IMR-90 (cell line): ENCODE results near the gene SUGCT. TPM values are rescaled to one million over a fixed set of nuclear protein-coding genes. Genes with fewer than 3 reads are reported as not detected.

ENCODE experiments used
- ATAC-seq: fragments of 200-7000 bp; cut with Tn5 transposase; 2 replicates; pipeline ENCODE4 v1.9.1; 2020; ENCODE audit warnings: low read depth, mild to moderate bottlenecking, moderate library complexity
- BruUV-seq: library from RNA; stranded (reverse); fragments of 400-500 nt; replicated peaks from 2 replicates; lab custom pipeline; 2021; lab: Mats Ljungman, UMichigan
- CTCF ChIA-PET: fragments of 300-600 bp; formaldehyde crosslinking; extraction: SDS; loops from one replicate; lab custom pipeline; 2021; ENCODE audit warnings: antibody characterized with exemption; lab: Yijun Ruan, JAX
- POLR2A ChIA-PET: fragments of 300-600 bp; sonication (Branson Sonifier 250); formaldehyde crosslinking; loops from one replicate; lab custom pipeline; 2022; ENCODE audit warnings: antibody characterized with exemption; ENCODE audit not compliant: unreplicated experiment; lab: Charles Lee
- DNase-seq: peaks from one replicate; pipeline ENCODE4 v3.0.0; 2013
- H2AFZ ChIP-seq: replicated peaks from 2 replicates; pipeline ENCODE3; 2013; ENCODE audit warnings: low read length, mild to moderate bottlenecking; ENCODE audit not compliant: poor library complexity
- H2AK5ac ChIP-seq: 2 replicates; pipeline ENCODE4 v1.6.1; 2013; ENCODE audit warnings: low read depth, low read length, inconsistent platforms
- H2AK9ac ChIP-seq: replicated peaks from 2 replicates; pipeline ENCODE3; 2013; ENCODE audit warnings: mild to moderate bottlenecking, low read depth, low read length, moderate library complexity; ENCODE audit not compliant: poor library complexity
- H2BK120ac ChIP-seq: 2 replicates; pipeline ENCODE4 v1.6.1; 2013; ENCODE audit warnings: low read depth, low read length, inconsistent platforms
- H2BK15ac ChIP-seq: 3 replicates; pipeline ENCODE4 v1.6.1; 2013; ENCODE audit warnings: low read depth, low read length, inconsistent platforms
- H2BK20ac ChIP-seq: 2 replicates; pipeline ENCODE4 v1.6.1; 2013; ENCODE audit warnings: low read depth, mild to moderate bottlenecking, inconsistent platforms, low read length, moderate library complexity
- H2BK5ac ChIP-seq: 2 replicates; pipeline ENCODE4 v1.6.1; 2013; ENCODE audit warnings: mild to moderate bottlenecking, low read depth, low read length, inconsistent platforms; ENCODE audit not compliant: poor library complexity, severe bottlenecking
- H3K14ac ChIP-seq: replicated peaks from 2 replicates; pipeline ENCODE4 v1.6.1; 2013; ENCODE audit warnings: low read depth, low read length, inconsistent platforms
- H3K18ac ChIP-seq: 2 replicates; pipeline ENCODE4 v1.6.1; 2013; ENCODE audit warnings: low read depth, low read length, control low read depth
- H3K23ac ChIP-seq: 2 replicates; pipeline ENCODE4 v1.6.1; 2013; ENCODE audit warnings: low read depth, low read length, inconsistent platforms
- H3K27ac ChIP-seq: 2 replicates; pipeline ENCODE4 v1.5.1; 2013; ENCODE audit warnings: mild to moderate bottlenecking, control low read depth, low read length; ENCODE audit not compliant: insufficient read depth
- H3K27me3 ChIP-seq: 2 replicates; pipeline ENCODE4 v1.6.1; 2013; ENCODE audit warnings: low read length; ENCODE audit not compliant: control insufficient read depth, insufficient read depth
- H3K36me3 ChIP-seq: 2 replicates; pipeline ENCODE4 v1.6.1; 2013; ENCODE audit warnings: low read length, mixed read lengths; ENCODE audit not compliant: control insufficient read depth, insufficient read depth
- H3K4ac ChIP-seq: 2 replicates; pipeline ENCODE4 v1.6.1; 2013; ENCODE audit warnings: low read depth, low read length, inconsistent platforms
- H3K4me1 ChIP-seq: 2 replicates; pipeline ENCODE4 v1.6.1; 2013; ENCODE audit warnings: low read length, mixed read lengths; ENCODE audit not compliant: control insufficient read depth, insufficient read depth
- H3K4me2 ChIP-seq: 2 replicates; pipeline ENCODE4 v1.6.1; 2013; ENCODE audit warnings: low read depth, mild to moderate bottlenecking, control low read depth, low read length, moderate library complexity
- H3K4me3 ChIP-seq: 2 replicates; pipeline ENCODE4 v1.5.1; 2013; ENCODE audit warnings: low read depth, mild to moderate bottlenecking, control low read depth, low read length, moderate library complexity; ENCODE audit not compliant: insufficient read depth
- H3K56ac ChIP-seq: 2 replicates; pipeline ENCODE4 v1.6.1; 2013; ENCODE audit warnings: low read length, inconsistent platforms; ENCODE audit not compliant: insufficient read depth; ENCODE audit errors: extremely low read depth
- H3K79me1 ChIP-seq, 2 experiments: 2 replicates each; pipeline ENCODE4 v1.6.1; 2013; ENCODE audit warnings: low read length in 2 of 2, inconsistent platforms in 1 of 2, low read depth in 1 of 2
- H3K9ac ChIP-seq: 2 replicates; pipeline ENCODE4 v1.6.1; 2013; ENCODE audit warnings: low read depth, low read length, control low read depth
- H3K9me1 ChIP-seq: 2 replicates; pipeline ENCODE4 v1.6.1; 2013; ENCODE audit warnings: low read length, inconsistent platforms; ENCODE audit not compliant: insufficient read depth
- H3K9me3 ChIP-seq: 2 replicates; pipeline ENCODE4 v1.6.1; 2013; ENCODE audit warnings: low read length; ENCODE audit not compliant: control insufficient read depth, insufficient read depth
- H4K20me1 ChIP-seq: 2 replicates; pipeline ENCODE4 v1.6.1; 2013; ENCODE audit warnings: low read length, inconsistent platforms; ENCODE audit not compliant: insufficient read depth
- H4K5ac ChIP-seq: 2 replicates; pipeline ENCODE4 v1.6.1; 2013; ENCODE audit warnings: mild to moderate bottlenecking, low read depth, low read length, control low read depth
- H4K8ac ChIP-seq, 2 experiments: 2 replicates each; pipeline ENCODE4 v1.6.1; 2013; ENCODE audit warnings: low read depth in 2 of 2, low read length in 2 of 2, control low read depth in 1 of 2, inconsistent platforms in 1 of 2
- H4K91ac ChIP-seq: 2 replicates; pipeline ENCODE4 v1.6.1; 2013; ENCODE audit warnings: low read depth, low read length, inconsistent platforms; ENCODE audit not compliant: insufficient read depth
- BHLHE40 ChIP-seq: fragments of 150-350 bp; IDR thresholded peaks from 2 replicates; pipeline ENCODE4 v1.6.1; 2016; ENCODE audit warnings: mild to moderate bottlenecking, low read depth, low read length
- CEBPB ChIP-seq: IDR thresholded peaks from 2 replicates; pipeline ENCODE4 v1.6.1; 2012; ENCODE audit warnings: low read depth, low read length, improper control_type of control experiment
- CHD1 ChIP-seq: IDR thresholded peaks from 2 replicates; pipeline ENCODE4 v1.6.1; 2012; ENCODE audit warnings: low read depth, low read length, improper control_type of control experiment
- CTCF ChIP-seq: conservative IDR thresholded peaks from 2 replicates; pipeline ENCODE4 v1.5.1; 2012; ENCODE audit warnings: mild to moderate bottlenecking, low read depth, low read length, improper control_type of control experiment
- ELK1 ChIP-seq: fragments of 150-350 bp; IDR thresholded peaks from 2 replicates; pipeline ENCODE4 v1.6.1; 2016; ENCODE audit warnings: low read depth, mild to moderate bottlenecking, low read length, moderate library complexity, borderline replicate concordance
- FOS ChIP-seq: fragments of 150-350 bp; IDR thresholded peaks from 2 replicates; pipeline ENCODE4 v1.6.1; 2016; ENCODE audit warnings: low read depth, low read length
- MAFK ChIP-seq: IDR thresholded peaks from 2 replicates; pipeline ENCODE4 v1.6.1; 2012; ENCODE audit warnings: low read depth, low read length, improper control_type of control experiment
- MAZ ChIP-seq: IDR thresholded peaks from 2 replicates; pipeline ENCODE4 v1.6.1; 2012; ENCODE audit warnings: low read depth, mild to moderate bottlenecking, low read length, improper control_type of control experiment, moderate library complexity, borderline replicate concordance
- MXI1 ChIP-seq: IDR thresholded peaks from 2 replicates; pipeline ENCODE4 v1.6.1; 2012; ENCODE audit warnings: low read depth, mild to moderate bottlenecking, low read length, moderate library complexity, borderline replicate concordance
- NFE2L2 ChIP-seq: fragments of 150-350 bp; IDR thresholded peaks from 2 replicates; pipeline ENCODE4 v1.6.1; 2016; ENCODE audit warnings: low read depth, mild to moderate bottlenecking, low read length
- POLR2A ChIP-seq: IDR thresholded peaks from 2 replicates; pipeline ENCODE4 v1.6.1; 2012; ENCODE audit warnings: mild to moderate bottlenecking, low read depth, low read length
- RAD21 ChIP-seq: IDR thresholded peaks from 2 replicates; pipeline ENCODE4 v1.6.1; 2012; ENCODE audit warnings: low read length, improper control_type of control experiment
- RCOR1 ChIP-seq: IDR thresholded peaks from 2 replicates; pipeline ENCODE4 v1.6.1; 2012; ENCODE audit warnings: mild to moderate bottlenecking, low read length, improper control_type of control experiment; ENCODE audit not compliant: insufficient replicate concordance
- RFX5 ChIP-seq: IDR thresholded peaks from 2 replicates; pipeline ENCODE4 v1.8.0; 2012; ENCODE audit warnings: low read depth, mild to moderate bottlenecking, low read length, moderate library complexity
- SMC3 ChIP-seq: fragments of 150-350 bp; IDR thresholded peaks from 2 replicates; pipeline ENCODE4 v1.6.1; 2016; ENCODE audit warnings: low read depth, mild to moderate bottlenecking, antibody characterized with exemption, low read length, moderate library complexity
- USF2 ChIP-seq: fragments of 150-350 bp; IDR thresholded peaks from 2 replicates; pipeline ENCODE4 v1.6.1; 2017; ENCODE audit warnings: mild to moderate bottlenecking, antibody characterized with exemption, low read length, low read depth
- whole genome bisulfite sequencing, 2 experiments: methylation state at CpG; one replicate each; pipeline versions ENCODE4 v1.1.5 to v1.1.7; 2013; ENCODE audit warnings: missing lambda C conversion rate in 2 of 2; ENCODE audit not compliant: insufficient read length in 1 of 2; ENCODE audit errors: extremely low coverage in 2 of 2; 5-methylcytosine and 5-hydroxymethylcytosine counted together
- dilution Hi-C: fragments of 300-500 bp; cut with HindIII; formaldehyde crosslinking; loops from one replicate; pipeline ENCODE4 v1.14.3; 2018; ENCODE audit warnings: low sequenced_read_pairs; ENCODE audit not compliant: unreplicated experiment
- in situ Hi-C: fragments of 300-500 bp; cut with MboI; formaldehyde crosslinking; loops from 3 replicates; pipeline ENCODE4 v1.14.3; 2019; ENCODE audit warnings: low sequenced_read_pairs, inconsistent platforms, mixed read lengths
- intact Hi-C: fragments of 100-400 bp; cut with micrococcal nuclease; formaldehyde crosslinking; loops from 2 replicates; pipeline ENCODE4 v1.10.0; 2022
- polyA plus RNA-seq, 3 experiments: library from polyadenylated mRNA; depleted of rRNA; stranded (reverse); fragments of >200 nt; gene quantifications; 2 replicates each; pipeline ENCODE4 v1.2.3, GENCODE V29; 2012; ENCODE audit warnings: low replicate concordance in 1 of 3
- total RNA-seq: library from RNA; depleted of rRNA; stranded (reverse); fragments of >200 nt; gene quantifications from 2 replicates; pipeline ENCODE4 v1.2.3, GENCODE V29; 2012

Gene SUGCT
- total and polyA plus RNA-seq, 2 of the 4 experiments (the other 2 are of a cell fraction) = 5.9 to 8.3 TPM

- no peak overlapping the region for H3K56ac ChIP-seq
- no peak overlapping the region for H2BK15ac ChIP-seq
- no TSS peak for BruUV-seq
- TF ChIP-seq MXI1 = no peak
- no peak for TF ChIP-seq CEBPB
- no peak for TF ChIP-seq CHD1
- TF ChIP-seq SMC3 = no peak
- TF ChIP-seq POLR2A = no peak
- TF ChIP-seq CTCF = no peak
- no peak for TF ChIP-seq BHLHE40
- no peak for TF ChIP-seq USF2
- TF ChIP-seq MAFK = no peak
- TF ChIP-seq ELK1 = no peak
- TF ChIP-seq FOS = no peak
- no peak for TF ChIP-seq NFE2L2
- no peak for TF ChIP-seq RFX5
- TF ChIP-seq MAZ = no peak
- TF ChIP-seq RCOR1 = no peak
- no peak for TF ChIP-seq RAD21
- no peaks in the 10 kb centered on the region for H3K9me1 ChIP-seq
- H2AK5ac ChIP-seq = no peak overlapping the region
- no peak overlapping the region for H3K23ac ChIP-seq
- H4K5ac ChIP-seq = no peak overlapping the region
- H4K8ac ChIP-seq = no peak overlapping the region
- no peak overlapping the region for H3K4me3 ChIP-seq
- H2AFZ ChIP-seq = no peak overlapping the region
- DNase-seq (peak; percentile 38), ATAC-seq (peak; percentile 32)
- H3K79me1 ChIP-seq = no peaks in the 10 kb centered on the region
- H3K4me1 ChIP-seq = no peaks in the 10 kb centered on the region
- in situ Hi-C loops (no loop called here), intact Hi-C loops (no loop called here), dilution Hi-C loops (no loop called here)
- no peaks in the 10 kb centered on the region for H4K20me1 ChIP-seq
- no peak overlapping the region for H3K27ac ChIP-seq
- no peak overlapping the region for H3K14ac ChIP-seq
- no peak overlapping the region for H4K91ac ChIP-seq
- no peak overlapping the region for H2AK9ac ChIP-seq
- no peak overlapping the region for H3K4ac ChIP-seq
- H3K4me2 ChIP-seq = no peak overlapping the region
- no peak overlapping the region for H2BK20ac ChIP-seq
- ChIA-PET CTCF (interaction anchor here (0.9 kb wide), 1 partner anchor 18 kb away, joined by 4 read pairs; no protein-coding TSS in a partner anchor), POLR2A (no interaction called here)
- H3K18ac ChIP-seq = no peak overlapping the region
- no peaks in the 10 kb centered on the region for H3K36me3 ChIP-seq
- H2BK5ac ChIP-seq = no peak overlapping the region
- no peak overlapping the region for H3K9ac ChIP-seq
- no CpG with 5 or more reads among the region's 3 CpGs for WGBS, 2 experiments
- no peak overlapping the region for H2BK120ac ChIP-seq
- H3K9me3 ChIP-seq = no peaks in the 10 kb centered on the region
- no peaks in the 10 kb centered on the region for H3K27me3 ChIP-seq
These were observed 658.3 kb downstream of the SUGCT start for GRCh38 chr7:40793132-40793531.
